Common myeloid progenitor, CD34-positive (primary cell): ENCODE data around the gene PMEPA1.
A peak's percentile ranks its signal among the peaks of the same experiment; 100 is the strongest.

Experiments
- CTCF ChIA-PET: fragments of 350-600 bp; sonication (Branson Sonifier 250); formaldehyde crosslinking; loops from one replicate; lab custom pipeline; 2021; ENCODE audit warnings: antibody characterized with exemption; lab: Charles Lee
- POLR2A ChIA-PET: fragments of 350-600 bp; sonication (Branson Sonifier 250); formaldehyde crosslinking; loops from one replicate; lab custom pipeline; 2021; ENCODE audit warnings: antibody characterized with exemption; lab: Charles Lee
- DNase-seq, 3 donors: peaks; one replicate each; pipeline versions ENCODE4 v3.0.0 to v3.0.0-alpha.2; 2013
- H3K27ac ChIP-seq, 2 experiments: 1 replicate in 1 of 2; 2 replicates in 1 of 2; pipeline ENCODE4 v1.7.0; 2013; ENCODE audit warnings: inconsistent platforms in 2 of 2, low read length in 2 of 2, mild to moderate bottlenecking in 2 of 2, low read depth in 1 of 2, moderate library complexity in 1 of 2; ENCODE audit not compliant: severe bottlenecking in 2 of 2, insufficient read depth in 1 of 2, poor library complexity in 1 of 2
- H3K27me3 ChIP-seq, 5 experiments: replicated peaks in 2 of 5; 1 replicate in 3 of 5; 2 replicates in 2 of 5; pipeline versions ENCODE4 v1.6.1 to v1.7.0; 2013; ENCODE audit warnings: low read length in 4 of 5, mild to moderate bottlenecking in 2 of 5, moderate library complexity in 2 of 5, inconsistent platforms in 1 of 5; ENCODE audit not compliant: insufficient read depth in 5 of 5, control insufficient read depth in 4 of 5
- H3K36me3 ChIP-seq, 4 experiments: 1 replicate in 2 of 4; 2 replicates in 2 of 4; pipeline versions ENCODE4 v1.6.1 to v1.7.0; 2013; ENCODE audit warnings: low read length in 3 of 4, control low read depth in 1 of 4, mild to moderate bottlenecking in 1 of 4; ENCODE audit not compliant: control insufficient read depth in 4 of 4, insufficient read depth in 4 of 4
- H3K4me1 ChIP-seq, 4 experiments: 1 replicate in 3 of 4; 2 replicates in 1 of 4; pipeline versions ENCODE4 v1.6.1 to v1.7.1; 2013; ENCODE audit warnings: low read length in 3 of 4, mild to moderate bottlenecking in 3 of 4, control low read depth in 1 of 4, inconsistent platforms in 1 of 4, moderate library complexity in 1 of 4; ENCODE audit not compliant: control insufficient read depth in 4 of 4, insufficient read depth in 4 of 4; ENCODE audit errors: control extremely low read depth in 1 of 4
- H3K4me3 ChIP-seq, 7 experiments: 1 replicate in 4 of 7; 2 replicates in 3 of 7; pipeline versions ENCODE4 v1.5.1 to v1.7.0; 2013; ENCODE audit warnings: mild to moderate bottlenecking in 7 of 7, low read length in 6 of 7, moderate library complexity in 6 of 7, inconsistent platforms in 2 of 7, low read depth in 2 of 7, control low read depth in 1 of 7; ENCODE audit not compliant: insufficient read depth in 4 of 7, control insufficient read depth in 1 of 7; ENCODE audit errors: extremely low read depth in 1 of 7
- H3K9me3 ChIP-seq, 5 experiments: 1 replicate in 4 of 5; 2 replicates in 1 of 5; pipeline versions ENCODE4 v1.6.1 to v1.7.1; 2013; ENCODE audit warnings: low read length in 4 of 5, mild to moderate bottlenecking in 2 of 5, inconsistent platforms in 1 of 5, low read depth in 1 of 5, moderate library complexity in 1 of 5; ENCODE audit not compliant: control insufficient read depth in 4 of 5, insufficient read depth in 2 of 5; ENCODE audit errors: control extremely low read depth in 1 of 5
- WGBS: methylation state at CpG from one replicate; pipeline ENCODE4 v1.1.5; 2013; ENCODE audit not compliant: insufficient coverage; 5-methylcytosine and 5-hydroxymethylcytosine counted together

Gene PMEPA1

DNA sequence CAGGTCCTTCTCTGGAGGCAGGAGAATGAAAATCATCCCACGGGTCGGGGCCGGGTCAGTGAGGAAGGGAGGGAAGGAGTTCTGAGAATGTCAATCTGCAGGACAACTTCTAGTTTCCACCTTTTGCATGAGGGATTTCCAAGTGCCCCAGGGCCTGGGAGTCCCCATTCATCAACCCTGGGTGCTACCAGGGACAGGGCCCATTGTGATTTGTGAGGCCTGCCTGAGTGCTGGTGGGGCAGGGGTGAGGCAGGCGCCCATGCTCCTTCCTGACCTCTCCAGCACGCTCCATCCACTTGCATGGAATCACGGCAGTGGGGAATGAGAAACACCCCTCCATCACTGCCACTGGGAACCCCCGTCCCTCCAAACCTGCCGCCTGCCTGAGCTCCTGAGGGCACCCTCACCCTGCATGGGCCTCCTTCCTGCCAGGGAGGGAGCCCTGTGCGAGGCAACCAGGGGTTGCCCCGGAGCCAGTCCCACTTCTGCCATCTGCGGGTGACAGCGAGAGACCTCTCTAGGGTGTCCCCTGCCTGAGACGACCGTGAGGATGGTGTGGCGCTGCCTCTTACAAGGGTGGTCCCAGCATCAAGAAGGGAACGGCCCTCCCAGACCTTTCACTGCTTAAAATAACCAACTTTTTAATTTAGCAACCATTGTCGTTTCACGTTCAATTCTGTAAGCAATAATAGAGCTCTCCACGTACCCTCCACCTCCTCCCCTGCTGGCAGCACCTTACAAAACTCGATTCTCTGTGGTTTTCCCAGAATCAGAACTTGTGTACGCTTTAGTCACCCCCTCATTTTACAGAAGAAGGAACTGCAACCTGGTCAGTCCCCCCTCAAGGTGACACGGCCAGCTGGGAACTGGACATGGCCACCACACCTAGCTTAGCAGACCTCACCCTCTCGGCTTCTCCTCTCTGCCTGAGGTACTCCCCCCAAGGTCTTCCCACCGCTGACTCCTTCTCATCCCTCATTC, 28.6 kb downstream of the PMEPA1 start:
- peak; percentile 34 to 60 (median 57) for DNase-seq
- Histone ChIP-seq H3K4me3 (peak overlapping the region in 1 of 7 experiments; percentile 26), H3K27me3 (no peaks in the 10 kb centered on the region), H3K9me3 (no peaks in the 10 kb centered on the region), H3K36me3 (no peaks in the 10 kb centered on the region), H3K27ac (peak overlapping the region in 1 of 2 experiments; percentile 27), H3K4me1 (peaks cover 4 to 34% (median 31%) of the 10 kb centered on the region in 4 experiments)
- CTCF ChIA-PET, result interaction anchor here (0.8 to 2.7 kb wide), 16 partner anchors 9 to 405 kb away, joined by 3 to 11 read pairs (median 4); no protein-coding TSS in a partner anchor
- POLR2A ChIA-PET, result no interaction called here
- WGBS, result 32% methylated on average over 19 of the region's 24 CpGs

GRCh38 chr20:57680131-57680716, 29.6 kb downstream of the PMEPA1 start:
- 45% methylated on average over 10 of the region's 12 CpGs for WGBS
- Histone ChIP-seq H3K27me3 (no peaks in the 10 kb centered on the region), H3K27ac (peak overlapping the region in 1 of 2 experiments; percentile 27), H3K36me3 (no peaks in the 10 kb centered on the region), H3K4me3 (no peak overlapping the region), H3K9me3 (no peaks in the 10 kb centered on the region), H3K4me1 (peaks cover 4 to 34% (median 31%) of the 10 kb centered on the region in 4 experiments)
- CTCF ChIA-PET, result interaction anchor here (0.6 to 1.6 kb wide), 11 partner anchors 9 to 227 kb away, joined by 3 to 4 read pairs (median 3); partner anchors contain the start of gene ZBP1
- peak; percentile 75 to 96 (median 95) for DNase-seq
- POLR2A ChIA-PET, result no interaction called here

- ChIA-PET POLR2A (no interaction called here), CTCF (no interaction called here)
- H3K4me1 ChIP-seq, result peaks cover 4 to 34% (median 31%) of the 10 kb centered on the region in 4 experiments
Measured at GRCh38 chr20:57679113-57679512, 30.7 kb downstream of the PMEPA1 start.

DNA sequence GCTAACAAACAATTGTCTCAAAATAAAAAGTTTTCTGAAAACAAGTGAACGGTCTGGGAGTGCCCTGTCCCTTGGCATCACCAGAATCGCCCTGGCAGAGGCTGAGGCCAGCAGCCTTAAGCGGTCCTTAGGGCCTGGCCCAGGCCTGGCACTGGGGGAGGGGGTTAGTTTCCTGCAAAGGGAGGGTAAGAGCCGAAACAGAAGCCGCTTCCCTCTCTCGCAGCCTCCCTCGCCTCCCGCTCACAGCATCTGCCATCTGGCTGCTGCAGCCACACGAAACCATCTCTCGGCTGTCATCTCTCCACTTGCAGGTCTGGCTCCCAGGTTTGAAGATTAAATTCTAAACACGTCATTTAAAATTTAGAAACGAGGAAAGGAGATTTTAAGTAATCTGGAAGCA, 31.5 kb downstream of the PMEPA1 start:
- Histone ChIP-seq H3K36me3 (no peaks in the 10 kb centered on the region), H3K4me3 (no peak overlapping the region), H3K9me3 (no peaks in the 10 kb centered on the region), H3K4me1 (peaks cover 4 to 34% (median 32%) of the 10 kb centered on the region in 4 experiments), H3K27ac (no peak overlapping the region), H3K27me3 (no peaks in the 10 kb centered on the region)
- CTCF ChIA-PET, result no interaction called here
- DNase-seq, result peak in 2 of 3 donors; percentile 62 to 64
- WGBS, result 69% methylated on average over 8 of the region's 12 CpGs
- POLR2A ChIA-PET, result no interaction called here

More at GRCh38 chr20:57679113-57679512, 30.7 kb downstream of the PMEPA1 start:
- Histone ChIP-seq H3K4me3 (no peak overlapping the region), H3K27ac (no peak overlapping the region), H3K36me3 (no peaks in the 10 kb centered on the region), H3K9me3 (no peaks in the 10 kb centered on the region), H3K27me3 (no peaks in the 10 kb centered on the region)
- WGBS, result 100% methylated on average over 6 of the region's 6 CpGs
- no peak for DNase-seq

DNA sequence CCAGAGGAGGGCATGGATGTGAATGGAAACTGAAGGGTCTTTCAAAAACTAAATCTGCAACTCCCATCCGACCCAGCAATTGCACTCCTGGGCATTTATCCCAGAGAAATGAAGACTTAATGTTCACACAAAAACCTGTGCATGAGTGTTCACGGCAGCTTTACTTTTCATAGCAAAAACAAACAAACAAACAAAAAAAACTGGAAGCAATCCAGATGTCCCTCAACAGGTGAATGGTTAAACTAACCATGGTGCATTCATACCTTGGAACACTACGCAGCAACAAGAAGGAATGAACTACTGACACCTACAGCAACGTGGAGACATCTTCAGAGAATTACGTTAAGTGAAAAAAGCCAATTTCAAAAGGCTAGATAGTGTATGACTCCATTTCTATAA, 32.2 kb downstream of the PMEPA1 start:
- Histone ChIP-seq H3K36me3 (no peaks in the 10 kb centered on the region), H3K9me3 (no peaks in the 10 kb centered on the region), H3K4me3 (no peak overlapping the region), H3K27me3 (no peaks in the 10 kb centered on the region), H3K27ac (no peak overlapping the region), H3K4me1 (peaks cover 4 to 42% (median 38%) of the 10 kb centered on the region in 4 experiments)
- ChIA-PET CTCF (no interaction called here), POLR2A (no interaction called here)
- WGBS, result no CpG with 5 or more reads among the region's 5 CpGs
- DNase-seq, result no peak

GRCh38 chr20:57676589-57677583, 32.9 kb downstream of the PMEPA1 start:
- ChIA-PET POLR2A (no interaction called here), CTCF (interaction anchor here (1.6 kb wide), 1 partner anchor 14 kb away, joined by 3 read pairs; no protein-coding TSS in a partner anchor)
- no peak overlapping the region for H3K27ac ChIP-seq
- H3K4me1 ChIP-seq, result peaks cover 4 to 48% (median 40%) of the 10 kb centered on the region in 4 experiments
- no peak overlapping the region for H3K4me3 ChIP-seq
- H3K27me3 ChIP-seq, result no peaks in the 10 kb centered on the region
- no peak for DNase-seq
- H3K9me3 ChIP-seq, result no peaks in the 10 kb centered on the region
- 63% methylated on average over 14 of the region's 24 CpGs for WGBS
- H3K36me3 ChIP-seq, result no peaks in the 10 kb centered on the region
